ENCODE measurements around the gene HELZ. TPM values are rescaled to one million over a fixed set of nuclear protein-coding genes. Genes with fewer than 3 reads are reported as not detected.

Gene HELZ
- total RNA-seq, result 39.3 and 40.8 TPM in 2 replicates

GRCh38 chr17:67245073-67245693 is at the start of gene HELZ:
HELZ (minus strand) TSS chr17:67245196; CDS start chr17:67218804, 26,392 bp downstream.

GRCh38 chr17:67044016-67044772 is 200.8 kb downstream of the HELZ start, which contains the start of gene CACNG1:
CACNG1 (plus strand) TSS chr17:67044554; CDS start chr17:67044661, 107 bp downstream.

Small RNAs within 50 kb of the gene (small RNA-seq; reads per million reads assigned to genes)
- not detected for gene AC007448.1
- not detected for gene RF00393
- not detected for gene RNA5SP447

Other genes starting within 250 kb of the HELZ start
- not detected in 2 replicates for gene CACNG1, start 200.6 kb downstream of the HELZ start, total RNA-seq
- gene PSMD12, start 121.4 kb upstream of the HELZ start, total RNA-seq, result 19.1 and 28.0 TPM in 2 replicates
- gene PITPNC1, start 132.1 kb upstream of the HELZ start, total RNA-seq, result 9.9 and 24.2 TPM in 2 replicates

Measured in subcutaneous preadipocyte (primary cell).